NT2/D1 (cell line): ENCODE measurements around the gene GPR39.

Experiments used
- YY1 ChIP-seq: IDR thresholded peaks from 2 replicates; pipeline ENCODE4 v1.6.1; 2011; ENCODE audit not compliant: insufficient read length, insufficient read depth
- ZNF274 ChIP-seq: IDR thresholded peaks from 2 replicates; pipeline ENCODE4 v1.6.1; 2011; ENCODE audit warnings: mild to moderate bottlenecking, low read depth, low read length

- no peak for TF ChIP-seq YY1
- no peak for TF ChIP-seq ZNF274
Measured at GRCh38 chr2:132400169-132400900, 16.3 kb upstream of the GPR39 start.
